Measurements from ENCODE around the gene PRH2. TPM values are rescaled to one million over a fixed set of nuclear protein-coding genes. Genes with fewer than 3 reads are reported as not detected.

The PRH2 gene
- total and polyA plus RNA-seq, 2 of the 8 experiments (the other 6 are each of a cell fraction or from before 2014, with no cell fraction given) = not detected

- H3K27ac ChIP-seq (ENCODE audit: low read depth, low read length) = no peak overlapping the region
- 94% methylated on average over 1 of the region's 1 CpG; no CpG with 5 or more reads in 1 of the 2 experiments for WGBS, 2 experiments (ENCODE audit: extremely low coverage in 1 of 2, insufficient coverage in 1 of 2, insufficient read length in 1 of 2, insufficient replicate concordance in 2 of 2, low coverage in 1 of 2, low lambda C conversion rate in 2 of 2, missing lambda C conversion rate in 1 of 2)
- no peak overlapping the region for H2BK12ac ChIP-seq (ENCODE audit: low read depth, low read length)
- H4K20me1 ChIP-seq (replicated peaks in 1 of 2; ENCODE audit: control insufficient read depth in 1 of 2, insufficient read depth in 2 of 2, low read length in 2 of 2) = no peaks in the 10 kb centered on the region
- H3K4me3 ChIP-seq (ENCODE audit: extremely low read depth in 1 of 4, insufficient read depth in 2 of 4, low read depth in 3 of 4, low read length in 4 of 4) = no peak overlapping the region
- H4K5ac ChIP-seq (ENCODE audit: insufficient read length, low read depth, low read length) = no peak overlapping the region
- CTCF ChIA-PET (ENCODE audit: partially characterized antibody) = no interaction called here
- H2AFZ ChIP-seq (ENCODE audit: low read length) = no peak overlapping the region
- no peak overlapping the region for H4K8ac ChIP-seq (ENCODE audit: extremely low read depth, insufficient read depth, low read length)
- no peak overlapping the region for H3K56ac ChIP-seq (replicated peaks; ENCODE audit: insufficient read length, low read depth, low read length)
- FAIRE-seq (no peak), DNase-seq (ENCODE audit: low read depth in 1 of 2, low spot score in 2 of 2) (no peak)
- no peaks in the 10 kb centered on the region; the same call in 1 of the 2 replicates for H3K79me1 ChIP-seq (ENCODE audit: low read depth, low read length)
- H2BK120ac ChIP-seq (replicated peaks; ENCODE audit: low read depth, low read length) = no peak overlapping the region
- no peaks in the 10 kb centered on the region for H3K4me1 ChIP-seq (replicated peaks in 1 of 4; ENCODE audit: control insufficient read depth in 3 of 4, insufficient read depth in 4 of 4, low read length in 3 of 4)
- no peaks in the 10 kb centered on the region; a peak in 1 of 8 replicates for H3K36me3 ChIP-seq (ENCODE audit: control insufficient read depth in 2 of 4, insufficient read depth in 4 of 4, low read length in 3 of 4)
- no peak overlapping the region for H3K18ac ChIP-seq (ENCODE audit: extremely low read depth, low read length)
- H3K9ac ChIP-seq (replicated peaks in 1 of 4; ENCODE audit: extremely low read depth in 1 of 4, low read depth in 3 of 4, low read length in 3 of 4) = no peak overlapping the region
- no peak overlapping the region for H3K23ac ChIP-seq (ENCODE audit: insufficient read length)
- H2BK20ac ChIP-seq (ENCODE audit: low read length) = no peak overlapping the region
- H2BK15ac ChIP-seq (ENCODE audit: low read length) = no peak overlapping the region
- H3K27me3 ChIP-seq (replicated peaks in 1 of 4; ENCODE audit: control insufficient read depth in 3 of 4, extremely low read depth in 1 of 4, insufficient read depth in 3 of 4, low read length in 3 of 4) = no peaks in the 10 kb centered on the region
- H3K14ac ChIP-seq (ENCODE audit: insufficient read length) = no peak overlapping the region
- H4K91ac ChIP-seq (replicated peaks; ENCODE audit: insufficient read length, low read length) = no peak overlapping the region
- no peak overlapping the region for H2AK5ac ChIP-seq (ENCODE audit: low read depth, low read length)
- POLR2A ChIA-PET (ENCODE audit: partially characterized antibody) = no interaction called here
- H2BK5ac ChIP-seq (ENCODE audit: low read depth, low read length) = no peak overlapping the region
- peaks cover 0 to 4% of the 10 kb centered on the region in 2 experiments; a peak in 1 of 4 replicates for H3K9me3 ChIP-seq (ENCODE audit: insufficient read depth in 2 of 2, low read depth in 1 of 2, low read length in 1 of 2)
- no peaks in the 10 kb centered on the region for H3K79me2 ChIP-seq (ENCODE audit: control insufficient read depth in 1 of 2, insufficient read depth in 2 of 2, low read length in 2 of 2)
- H3K4me2 ChIP-seq (ENCODE audit: insufficient read depth in 1 of 2, low read depth in 2 of 2, low read length in 2 of 2) = no peak overlapping the region
- H3K23me2 ChIP-seq (ENCODE audit: low read depth, low read length) = no peaks in the 10 kb centered on the region
- no peak overlapping the region for H3K4ac ChIP-seq (replicated peaks; ENCODE audit: insufficient read length, low read depth, low read length)
- TF ChIP-seq TAF7 (optimal IDR thresholded peaks at IDR 0.05; ENCODE audit: borderline replicate concordance, low read depth, low read length) = no peak
- peak in 1 of 2 experiments; percentile 17; a peak in 1 of 4 replicates for TF ChIP-seq RAD21 (IDR thresholded peaks at IDR 0.05 in 1 of 2, conservative IDR thresholded peaks at IDR 0.05 in 1 of 2; ENCODE audit: low read depth in 2 of 2, low read length in 2 of 2)
Measured at GRCh38 chr12:10901427-10901826, 27.6 kb upstream of the PRH2 start.
